NCI-H2107 treated with DMSO at 0.1 percent for 48 hours (cell line): ENCODE results near the gene CLDN2.

Experiments
- DNase-seq: peaks from one replicate; lab custom pipeline; 2025; ENCODE audit not compliant: unreplicated experiment; lab: John Stamatoyannopoulos, UW

Gene CLDN2

DNA sequence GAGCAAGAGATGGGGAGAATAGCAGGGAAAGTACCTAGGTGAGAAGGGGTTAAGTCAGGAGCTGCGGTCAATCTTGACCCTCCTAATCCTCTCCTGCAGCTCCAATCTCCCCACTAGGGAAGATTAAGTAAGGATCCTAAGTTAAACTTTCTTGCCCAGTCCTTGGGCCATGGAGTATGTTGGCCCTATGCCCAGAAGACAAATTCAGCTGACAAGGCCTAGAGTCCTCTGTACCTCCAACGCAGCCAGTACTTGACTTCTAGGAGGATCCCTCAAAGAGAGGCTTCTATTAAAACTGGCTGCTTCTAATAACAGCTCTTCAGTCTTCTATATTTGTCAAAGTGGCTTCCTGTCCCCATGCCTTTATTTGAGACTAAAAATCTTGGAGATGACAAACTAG, 1.4 kb downstream of the CLDN2 start:
- no peak for DNase-seq

DNA sequence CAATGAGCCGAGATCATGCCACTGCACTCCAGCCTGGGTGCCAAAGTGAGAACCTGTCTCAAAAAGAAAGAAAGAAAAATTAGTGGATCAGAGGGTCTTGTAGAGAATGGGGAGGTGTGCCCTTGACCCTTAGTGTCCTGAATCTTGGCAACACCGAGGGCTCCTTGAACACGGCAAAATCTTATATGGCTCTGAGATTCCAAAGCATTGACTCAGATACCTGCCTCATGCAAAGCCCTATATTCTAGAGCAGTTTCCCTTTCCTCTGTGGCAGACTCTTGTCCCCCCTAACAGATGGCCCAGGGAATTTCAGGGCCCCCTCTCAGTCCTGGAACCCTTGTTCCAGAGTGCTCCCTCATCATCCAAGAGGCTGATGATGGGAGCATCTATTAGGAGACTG, 6.8 kb downstream of the CLDN2 start:
- no peak for DNase-seq

DNA sequence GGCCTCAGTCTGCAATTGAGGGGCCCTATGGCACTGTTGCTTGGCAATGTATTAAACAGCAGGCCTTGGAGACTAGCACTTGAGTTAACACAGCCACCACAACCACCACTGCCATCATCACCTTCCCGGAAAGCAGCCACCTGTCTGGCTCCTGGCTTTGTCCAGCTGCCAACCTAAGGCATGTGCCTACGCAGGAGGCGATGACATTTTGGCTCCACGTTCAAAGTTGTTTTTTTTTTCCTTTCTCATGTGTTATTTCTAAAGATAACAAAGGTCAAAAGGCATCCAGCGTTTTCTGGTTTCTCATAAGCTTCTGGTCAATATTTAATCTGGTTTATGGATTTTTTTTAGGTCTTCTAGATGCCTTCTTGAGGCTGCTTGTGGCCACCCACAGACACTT, 7.5 kb downstream of the CLDN2 start:
- no peak for DNase-seq

DNA sequence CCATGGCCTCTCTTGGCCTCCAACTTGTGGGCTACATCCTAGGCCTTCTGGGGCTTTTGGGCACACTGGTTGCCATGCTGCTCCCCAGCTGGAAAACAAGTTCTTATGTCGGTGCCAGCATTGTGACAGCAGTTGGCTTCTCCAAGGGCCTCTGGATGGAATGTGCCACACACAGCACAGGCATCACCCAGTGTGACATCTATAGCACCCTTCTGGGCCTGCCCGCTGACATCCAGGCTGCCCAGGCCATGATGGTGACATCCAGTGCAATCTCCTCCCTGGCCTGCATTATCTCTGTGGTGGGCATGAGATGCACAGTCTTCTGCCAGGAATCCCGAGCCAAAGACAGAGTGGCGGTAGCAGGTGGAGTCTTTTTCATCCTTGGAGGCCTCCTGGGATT, 8.0 kb downstream of the CLDN2 start:
- no peak for DNase-seq

DNA sequence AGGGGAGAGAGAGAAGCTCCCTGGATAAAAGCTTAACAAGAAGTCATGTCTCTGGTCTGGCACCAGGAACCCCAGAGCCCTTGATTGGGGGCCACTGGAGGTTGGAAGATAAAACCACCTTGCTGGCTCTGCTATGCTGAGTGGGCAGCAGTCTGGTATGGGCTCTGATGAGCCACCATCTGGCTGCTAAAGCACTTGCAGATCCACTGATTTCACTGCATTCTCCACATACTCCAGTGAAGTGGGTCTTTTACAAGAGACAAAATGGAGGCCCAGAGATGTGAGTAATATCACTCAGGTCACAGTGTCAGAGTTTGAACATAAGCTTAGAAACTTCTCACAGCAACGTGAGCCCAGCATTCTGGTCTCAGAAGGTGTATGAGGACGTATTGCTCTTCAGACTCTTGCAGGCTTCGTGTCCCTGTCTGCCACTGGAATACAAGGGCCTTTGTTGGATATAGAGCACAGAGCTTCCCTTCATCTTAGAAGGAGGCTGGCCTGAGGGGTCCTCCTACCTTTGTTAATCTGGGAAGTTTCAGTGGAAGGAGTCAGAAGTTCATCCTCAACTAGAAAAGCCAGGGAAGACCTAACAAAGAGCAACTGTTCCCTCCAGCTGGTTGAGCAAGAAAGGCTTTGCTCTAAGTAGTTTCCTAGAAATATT, 11.8 kb downstream of the CLDN2 start:
- DNase-seq: no peak

DNA sequence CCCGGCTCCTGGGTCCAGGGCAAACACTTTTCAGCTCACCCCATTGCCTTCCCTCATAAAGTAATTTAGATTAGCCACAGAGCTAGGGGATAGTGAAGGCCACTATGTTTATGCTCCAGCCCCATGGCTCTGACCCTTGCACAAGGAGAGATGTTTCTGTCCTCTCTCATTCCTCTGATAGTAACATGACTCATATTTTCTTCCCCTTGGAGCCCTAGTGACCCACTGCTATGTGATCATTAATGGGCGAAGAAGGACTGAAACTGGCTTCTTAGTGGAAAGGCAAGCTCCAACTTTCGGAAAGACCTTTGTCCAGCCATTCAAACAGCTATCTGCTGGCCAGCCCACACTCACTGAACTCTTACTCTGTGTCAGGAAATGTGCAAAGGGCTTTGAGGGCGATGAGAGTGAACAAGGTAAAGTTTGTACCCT, 12.3 kb downstream of the CLDN2 start:
- no peak for DNase-seq

DNA sequence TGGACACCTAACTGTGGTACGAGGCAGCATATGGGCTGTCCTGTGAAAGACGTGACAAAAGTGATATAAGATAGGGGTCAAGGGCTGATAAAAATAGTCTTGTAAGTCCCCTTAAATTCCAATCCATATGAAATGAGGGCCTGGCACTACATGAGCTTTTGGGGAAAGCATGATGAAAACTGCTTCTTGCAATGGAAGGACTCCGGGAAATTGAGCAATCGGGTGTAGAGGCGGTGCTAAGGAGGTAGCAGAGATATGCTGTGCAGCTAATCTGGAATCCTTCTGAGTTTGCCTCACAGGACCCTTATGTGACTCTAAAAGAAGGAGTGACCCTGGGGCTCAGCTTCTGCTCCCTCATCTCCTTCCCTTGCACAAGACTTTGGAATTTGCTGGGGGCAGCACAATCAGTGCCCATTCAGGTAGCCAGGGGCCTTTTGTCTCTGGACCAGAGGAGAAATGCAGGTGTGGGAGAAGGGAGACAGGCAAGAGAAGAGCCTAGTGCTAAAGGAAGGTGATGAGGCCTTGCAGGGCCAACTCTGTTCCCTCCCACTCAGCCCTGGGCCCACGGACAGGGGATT, 12.8 kb downstream of the CLDN2 start:
- DNase-seq: no peak

DNA sequence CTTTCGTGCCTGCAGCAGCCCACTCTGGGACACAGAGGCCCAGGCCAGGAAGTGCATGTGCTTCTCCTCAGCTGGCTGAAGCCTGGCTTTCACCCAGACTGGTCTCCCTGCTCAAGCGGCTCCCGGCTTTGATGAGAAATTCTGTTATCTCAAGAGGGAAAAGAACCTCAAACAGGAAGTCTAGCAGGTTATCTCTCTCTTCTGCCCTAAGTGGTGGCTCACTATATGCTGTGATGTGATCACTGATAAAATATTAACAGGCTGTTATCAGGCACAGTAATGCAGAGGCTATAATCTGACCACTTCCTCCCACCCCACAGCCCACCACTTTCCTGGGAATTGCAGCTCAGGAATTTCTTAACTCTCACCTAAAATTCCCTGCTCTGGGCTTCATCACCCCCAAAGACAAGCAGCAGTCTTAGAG, 13.3 kb downstream of the CLDN2 start:
- DNase-seq: no peak

DNA sequence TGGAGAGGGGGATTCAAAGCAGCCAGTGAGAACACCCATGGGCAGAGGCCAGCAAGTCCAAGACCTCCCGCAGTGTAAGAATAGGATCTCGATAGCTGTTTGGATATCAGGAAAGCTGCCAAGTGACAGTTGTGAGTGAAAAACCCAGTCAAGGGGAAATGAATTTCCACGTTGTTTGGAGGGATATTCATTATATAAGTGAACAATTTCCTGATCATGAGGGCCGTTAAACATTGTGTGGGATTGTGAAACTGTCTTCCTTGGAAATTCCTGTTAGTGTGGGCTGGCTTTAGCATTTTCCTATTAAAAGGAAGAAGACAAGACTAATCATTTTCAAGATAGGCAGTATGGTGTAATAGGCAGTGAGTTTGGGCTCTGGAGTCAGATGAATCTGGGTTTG, 15.0 kb downstream of the CLDN2 start:
- DNase-seq: no peak

DNA sequence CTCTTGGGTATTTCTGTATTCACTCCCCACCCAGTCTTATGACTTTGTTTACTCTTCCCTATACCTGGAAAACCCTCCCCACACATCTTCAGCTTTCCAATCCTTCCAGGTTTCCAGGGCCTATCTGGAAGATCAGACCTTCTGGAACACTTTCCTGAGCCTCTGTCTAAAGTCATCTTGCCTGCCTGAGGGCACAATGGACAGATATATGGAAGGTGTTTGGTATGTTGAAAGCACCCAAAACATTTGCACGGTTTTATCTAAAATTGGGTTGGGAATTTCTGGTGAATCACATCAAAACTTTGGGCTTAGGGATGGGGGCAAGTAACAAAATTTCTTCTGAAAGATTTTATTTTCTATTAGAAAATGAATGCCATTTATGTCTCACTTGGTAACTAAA, 16.0 kb downstream of the CLDN2 start:
- DNase-seq: no peak

DNA sequence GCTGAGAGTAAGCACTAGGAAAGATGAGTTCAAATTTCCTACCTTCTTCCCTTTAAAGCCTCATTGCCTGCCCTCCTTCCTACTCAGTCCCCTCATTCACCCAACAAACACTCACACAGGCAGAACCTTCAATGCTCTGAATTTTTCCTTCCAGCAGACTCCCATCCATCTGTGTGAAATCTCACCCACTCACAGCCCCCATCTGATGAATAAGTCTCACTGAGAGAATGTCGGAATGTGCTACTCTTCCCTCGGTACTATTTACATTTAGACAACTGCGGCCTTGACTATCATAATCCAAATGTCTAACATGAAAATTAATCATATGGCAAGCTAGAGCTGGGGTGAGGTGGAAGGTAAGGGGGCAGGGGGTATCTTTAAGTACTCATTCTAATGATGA, 19.4 kb downstream of the CLDN2 start:
- DNase-seq: no peak

DNA sequence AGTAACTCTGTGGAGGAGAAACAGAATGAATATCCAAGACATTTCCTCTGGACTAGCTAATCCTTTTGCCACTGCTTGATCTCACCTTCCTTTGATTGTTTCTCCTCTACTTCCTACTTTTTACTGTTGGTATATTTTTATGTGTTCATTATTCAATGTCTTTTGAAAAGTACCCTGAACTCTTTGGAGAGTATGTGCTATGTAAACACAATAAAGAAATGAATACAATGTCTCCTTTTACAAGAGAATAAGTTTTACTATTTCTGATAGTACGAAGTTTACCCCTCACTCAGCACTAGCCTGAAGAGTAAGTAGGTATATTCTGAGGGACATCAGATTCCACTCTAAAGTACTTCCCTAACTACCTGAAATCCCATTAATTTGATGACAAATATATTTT, 19.9 kb downstream of the CLDN2 start:
- no peak for DNase-seq

DNA sequence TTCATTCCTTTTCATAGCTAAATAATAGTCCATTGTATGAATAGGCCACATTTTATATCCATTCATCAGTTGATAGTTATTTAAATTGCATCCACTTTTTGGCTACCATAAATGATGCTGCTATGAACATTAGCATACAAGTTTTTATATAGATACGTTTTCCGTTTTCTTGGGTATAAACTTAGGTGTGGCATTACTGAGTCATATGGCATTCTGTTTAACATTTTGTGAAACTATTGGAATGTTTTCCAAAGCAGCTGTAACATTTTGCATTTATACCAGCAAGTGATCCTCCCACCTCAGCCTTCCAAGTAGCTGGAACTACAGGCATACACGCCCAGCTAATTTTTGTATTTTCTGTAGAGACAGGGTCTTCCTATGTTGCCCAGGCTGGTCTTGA, 26.3 kb downstream of the CLDN2 start:
- no peak for DNase-seq

DNA sequence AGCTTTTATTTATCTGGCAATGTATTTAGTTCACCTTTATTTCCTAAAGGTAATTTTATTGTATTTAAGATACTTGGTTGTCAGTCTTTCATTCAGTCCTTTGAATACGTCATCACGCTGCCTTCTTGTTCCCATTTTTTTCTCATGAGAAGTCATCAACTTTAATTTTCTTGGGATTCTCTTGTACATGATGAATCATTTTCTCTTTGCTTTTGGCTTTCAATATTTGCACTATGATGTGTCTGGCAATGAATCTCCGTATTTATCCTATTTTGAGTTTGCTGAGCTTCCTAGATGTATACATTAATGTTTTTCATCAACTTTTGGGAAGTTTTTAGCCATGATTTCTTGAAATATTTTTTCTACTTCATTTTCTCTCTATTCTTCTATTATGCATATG, 28.4 kb downstream of the CLDN2 start:
- DNase-seq: no peak

DNA sequence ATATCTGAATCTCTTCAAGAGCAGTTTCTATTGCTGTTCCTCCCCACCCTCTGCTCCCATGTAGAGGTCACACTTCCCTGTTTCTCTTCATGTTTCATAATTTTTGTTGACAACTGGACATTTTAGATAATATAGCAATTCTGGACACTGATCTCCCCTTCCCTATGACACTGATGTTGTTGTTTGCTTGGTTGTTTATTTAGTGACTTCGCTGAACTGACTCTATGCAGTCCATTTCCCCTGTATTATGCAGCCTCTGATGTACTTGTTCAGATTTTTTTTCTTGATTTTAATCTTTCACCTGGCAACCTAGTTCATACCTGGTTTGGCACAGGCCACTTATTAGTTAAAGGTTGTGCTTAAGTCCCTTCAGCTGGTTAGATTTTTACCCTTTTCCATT, 29.2 kb downstream of the CLDN2 start:
- DNase-seq: no peak

DNA sequence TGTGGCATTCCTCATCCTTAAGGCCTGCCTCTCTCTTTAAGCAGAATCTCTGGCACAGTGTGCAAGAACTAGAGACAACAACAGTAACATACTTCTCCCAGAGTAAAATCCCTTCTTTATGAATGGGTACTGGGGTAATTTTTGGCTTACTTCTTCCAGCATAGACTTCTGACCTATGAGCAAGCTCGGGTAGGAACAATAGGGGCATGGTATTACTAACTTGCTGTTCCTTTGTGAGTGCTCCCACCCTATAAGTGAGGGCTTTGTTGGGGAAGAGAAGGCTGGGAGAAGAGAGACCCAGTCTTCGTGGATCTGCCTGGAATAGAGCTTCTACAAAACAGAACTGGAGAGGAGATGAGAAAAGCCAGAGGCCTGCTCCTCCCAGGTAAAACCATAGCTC, 30.2 kb downstream of the CLDN2 start:
- DNase-seq: no peak

DNA sequence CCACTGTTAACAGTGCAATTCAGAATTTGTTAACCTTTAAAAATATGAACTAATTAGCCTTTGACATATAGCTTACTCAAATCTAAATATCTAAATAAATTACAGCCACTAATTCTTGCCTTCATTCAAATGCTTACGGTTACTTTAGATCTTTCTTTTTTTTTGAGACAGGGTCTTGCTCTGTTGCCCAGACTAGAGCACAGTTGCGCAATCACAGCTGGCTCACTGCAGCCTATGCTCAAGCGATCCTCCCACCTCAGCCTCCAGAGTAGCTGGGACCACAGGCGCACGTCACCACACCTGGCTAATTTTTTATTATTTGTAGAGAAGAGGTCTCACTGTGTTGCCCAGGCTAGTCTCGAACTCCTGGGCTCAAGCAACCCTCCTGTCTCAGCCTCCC, 31.0 kb downstream of the CLDN2 start:
- no peak for DNase-seq

DNA sequence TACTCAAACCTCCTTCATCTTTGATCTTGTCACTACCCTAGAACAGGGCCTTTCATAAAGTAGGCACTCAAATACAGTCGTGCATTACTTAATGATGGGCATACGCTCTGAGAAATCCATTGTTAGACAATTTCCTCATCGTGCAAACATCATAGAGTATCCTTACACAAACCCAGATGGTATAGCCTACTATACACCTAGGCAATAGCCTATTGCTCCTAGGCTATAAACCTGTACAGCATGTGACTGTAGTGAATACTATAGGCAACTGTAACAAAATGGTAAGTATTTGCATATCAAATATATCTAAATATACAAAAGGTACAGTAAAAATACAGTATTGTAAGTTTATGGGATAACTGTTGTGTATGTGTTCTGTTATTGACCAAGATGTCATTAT, 31.9 kb downstream of the CLDN2 start:
- DNase-seq: no peak

DNA sequence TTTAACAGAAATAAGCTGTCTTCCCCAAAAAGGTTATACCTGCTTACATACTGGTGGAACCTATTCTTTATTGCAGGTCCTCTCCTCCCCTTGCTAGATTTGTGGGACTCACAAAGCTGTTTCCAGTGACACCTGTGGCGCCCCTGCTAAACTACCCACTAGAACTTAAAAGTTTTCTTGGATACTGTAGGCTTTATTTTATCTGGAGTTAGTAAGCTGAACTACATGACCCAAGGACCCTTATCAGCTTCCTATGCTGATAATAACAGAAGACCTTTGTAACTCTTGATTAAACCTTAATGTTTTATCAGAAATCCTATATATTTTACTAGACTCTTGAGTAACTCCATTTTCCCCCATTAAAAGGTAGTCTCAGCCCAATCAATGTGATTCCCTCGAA, 32.3 kb downstream of the CLDN2 start:
- no peak for DNase-seq

DNA sequence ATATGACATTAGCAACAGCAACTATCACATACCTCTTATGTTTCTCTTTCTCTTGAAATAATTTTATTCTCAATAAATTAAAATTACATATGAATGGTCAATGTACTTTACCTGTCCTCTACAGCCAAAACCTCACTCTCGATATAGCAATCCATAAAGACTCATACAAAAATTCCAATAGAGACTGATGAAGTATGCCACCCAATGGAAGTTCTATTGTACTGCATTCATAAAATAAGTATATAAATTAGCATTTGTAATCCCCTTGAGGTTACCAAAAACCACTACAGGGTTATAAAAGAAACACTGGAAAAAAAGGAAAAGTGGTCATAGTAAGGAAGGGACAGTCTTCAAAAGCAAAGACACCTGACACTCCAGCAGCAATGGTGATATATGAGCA, 32.8 kb downstream of the CLDN2 start:
- no peak for DNase-seq

DNA sequence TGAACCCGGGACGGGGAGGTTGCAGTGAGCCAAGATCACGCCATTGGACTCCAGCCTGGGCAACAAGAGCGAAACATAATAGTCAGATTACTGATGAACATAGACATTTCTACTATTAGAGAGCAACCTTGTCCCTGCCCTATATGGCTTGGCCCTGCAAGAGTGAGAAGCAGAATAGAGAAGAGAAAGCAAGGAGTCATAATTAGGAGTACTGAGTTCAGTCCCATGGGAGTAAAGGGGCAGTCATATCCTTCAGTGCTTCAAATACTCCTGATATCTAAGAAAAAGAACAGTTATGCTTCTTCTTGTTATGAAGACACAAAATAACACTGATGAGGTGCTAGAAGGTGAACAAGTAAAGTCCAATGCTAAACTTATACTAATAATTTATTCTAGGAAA, 33.8 kb downstream of the CLDN2 start:
- no peak for DNase-seq

DNA sequence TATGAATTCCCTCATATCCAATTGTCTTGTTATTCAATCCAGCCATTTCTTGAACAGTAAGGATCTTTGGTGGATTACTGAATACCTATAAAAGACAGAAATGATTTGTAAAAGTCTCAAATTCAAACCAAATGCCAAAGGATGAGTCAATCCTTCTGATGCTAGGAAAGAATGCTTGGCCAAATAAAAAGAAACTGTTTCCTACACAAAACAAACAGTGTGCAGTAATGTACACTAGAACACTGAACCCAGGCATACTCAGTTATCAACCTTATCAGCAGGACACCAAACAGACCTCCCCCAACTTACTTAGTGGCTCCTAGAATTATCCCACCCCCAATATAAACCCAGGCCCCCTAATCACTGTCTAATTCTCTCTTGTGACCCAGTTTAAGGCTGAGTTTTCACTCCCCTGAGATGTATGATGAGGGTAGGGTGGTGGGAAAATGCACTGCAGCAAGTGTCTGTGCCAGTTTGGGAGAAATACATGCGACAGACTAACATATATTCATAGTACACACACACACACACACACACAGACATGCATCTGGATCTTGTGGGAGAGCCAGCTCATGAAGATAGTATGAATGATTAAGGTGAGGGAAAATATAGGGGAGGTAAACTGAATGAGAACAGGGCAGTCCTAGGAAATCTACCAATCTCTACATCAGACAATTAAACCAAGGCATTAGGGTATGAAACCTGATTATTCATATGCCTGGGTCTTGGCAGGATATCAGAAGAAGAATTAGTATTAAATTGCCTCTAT, 35.0 kb downstream of the CLDN2 start:
- no peak for DNase-seq

DNA sequence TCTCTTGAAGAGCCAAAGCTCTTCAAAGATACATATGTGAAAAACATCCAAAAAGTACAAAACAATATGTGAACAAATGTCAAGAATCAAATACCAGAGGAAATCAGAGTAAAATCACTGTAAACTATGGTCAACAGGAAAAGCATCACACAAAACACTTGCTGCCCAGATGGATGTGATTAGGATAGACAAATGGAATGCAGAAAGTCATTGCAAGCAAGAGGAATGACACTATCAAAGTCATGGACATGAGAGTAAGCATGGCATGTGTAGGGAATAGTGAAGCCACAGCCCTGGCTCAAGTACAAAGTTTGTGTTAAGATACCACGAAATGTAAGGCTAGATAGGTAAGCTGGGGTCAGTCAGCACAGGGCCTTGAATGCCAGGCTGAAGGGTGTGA, 37.7 kb downstream of the CLDN2 start:
- DNase-seq: no peak
